NCI-H2171 treated with DMSO at 0.1 percent for 48 hours (cell line): ENCODE results near the gene ING1.
"Not testable (repeated sequence)": the region's sequence is repeated elsewhere in the genome, so short reads cannot be mapped to it uniquely, and the experiment has no call there.

Experiments used
- DNase-seq: peaks from one replicate; lab custom pipeline; 2025; lab: John Stamatoyannopoulos, UW

The ING1 gene, protein sequence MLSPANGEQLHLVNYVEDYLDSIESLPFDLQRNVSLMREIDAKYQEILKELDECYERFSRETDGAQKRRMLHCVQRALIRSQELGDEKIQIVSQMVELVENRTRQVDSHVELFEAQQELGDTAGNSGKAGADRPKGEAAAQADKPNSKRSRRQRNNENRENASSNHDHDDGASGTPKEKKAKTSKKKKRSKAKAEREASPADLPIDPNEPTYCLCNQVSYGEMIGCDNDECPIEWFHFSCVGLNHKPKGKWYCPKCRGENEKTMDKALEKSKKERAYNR

DNA sequence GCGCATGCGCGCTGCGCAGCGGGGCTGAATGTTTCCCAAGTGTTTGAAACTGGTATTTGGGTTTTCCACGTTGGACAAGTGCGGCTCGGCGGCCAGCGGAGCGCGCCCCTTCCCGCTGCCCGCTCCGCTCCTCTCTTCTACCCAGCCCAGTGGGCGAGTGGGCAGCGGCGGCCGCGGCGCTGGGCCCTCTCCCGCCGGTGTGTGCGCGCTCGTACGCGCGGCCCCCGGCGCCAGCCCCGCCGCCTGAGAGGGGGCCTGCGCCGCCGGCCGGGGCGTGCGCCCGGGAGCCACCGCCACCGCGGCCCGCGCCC lies at the start of gene ING1:
TSS of gene ING1 (plus strand) at position 59 of the 311 bp plus-strand sequence. CDS start 450 bp downstream, outside the sequence.
- no peak for DNase-seq

- DNase-seq, result no peak
Observed at GRCh38 chr13:110664041-110664440, 49.5 kb upstream of the ING1 start.

DNA sequence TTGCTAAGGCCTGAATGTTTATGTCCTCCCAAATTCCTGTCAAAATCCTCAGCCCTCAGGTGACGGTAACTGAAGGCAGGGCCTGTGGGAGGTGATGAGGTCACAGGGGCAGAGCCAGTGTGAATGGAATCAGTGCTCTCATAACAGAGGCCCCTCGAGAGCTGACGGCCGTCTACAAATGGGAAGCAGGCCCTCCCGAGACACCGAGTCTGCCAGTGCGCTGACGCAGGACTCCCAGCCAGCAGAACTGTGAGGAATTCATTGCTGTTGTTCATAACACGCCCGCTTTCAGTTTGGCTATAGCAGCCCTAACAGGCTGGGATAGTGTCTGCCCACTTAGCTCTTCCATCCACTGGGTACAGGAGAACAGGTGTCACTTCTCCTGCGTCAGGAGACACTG lies 48.8 kb upstream of the ING1 start:
- DNase-seq, result no peak

- no peak for DNase-seq
Observed at GRCh38 chr13:110665491-110666254, 47.8 kb upstream of the ING1 start.

DNA sequence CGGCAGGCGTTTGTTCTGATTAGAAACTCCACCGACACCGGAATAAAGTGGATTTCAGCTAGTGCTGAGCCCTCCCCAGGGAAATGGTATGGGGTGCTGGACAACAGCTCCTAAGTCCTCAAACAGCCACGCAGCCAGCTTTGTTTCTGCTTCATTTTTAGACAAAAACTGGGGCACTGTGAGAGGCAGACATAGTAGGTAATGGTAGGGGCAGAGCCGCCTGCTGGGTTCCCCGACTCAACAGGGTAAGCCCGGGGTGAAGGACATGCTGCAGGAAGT lies 47.3 kb upstream of the ING1 start:
- DNase-seq, result no peak

- DNase-seq, result no peak
Observed at GRCh38 chr13:110669036-110669435, 44.5 kb upstream of the ING1 start.

GRCh38 chr13:110669814-110670213 lies 43.7 kb upstream of the ING1 start:
- not testable (repeated sequence) for DNase-seq

- DNase-seq, result peak; percentile 58
Observed at GRCh38 chr13:110676595-110677587, 36.6 kb upstream of the ING1 start.

GRCh38 chr13:110677731-110678545 lies 35.6 kb upstream of the ING1 start:
- DNase-seq, result no peak

DNA sequence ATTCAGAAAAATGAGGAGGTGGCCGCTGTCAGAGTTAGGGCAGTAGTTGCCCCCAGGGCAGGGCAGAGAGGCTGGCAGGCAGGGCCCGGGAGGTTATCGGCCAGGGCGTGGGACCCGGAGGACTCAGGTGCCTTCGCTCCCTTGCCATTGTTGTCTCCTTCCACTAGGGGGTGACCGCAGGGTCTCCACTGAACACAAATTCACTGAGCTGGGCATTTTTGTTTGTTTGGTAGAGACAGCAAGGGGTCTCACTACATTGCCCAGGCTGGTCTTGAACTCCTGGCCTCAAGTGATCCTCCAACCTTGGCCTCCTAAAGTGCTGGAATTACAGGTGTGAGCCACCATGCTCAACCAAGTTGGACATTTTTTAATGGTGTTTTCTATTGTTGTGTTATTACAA lies 32.6 kb upstream of the ING1 start:
- no peak for DNase-seq

DNA sequence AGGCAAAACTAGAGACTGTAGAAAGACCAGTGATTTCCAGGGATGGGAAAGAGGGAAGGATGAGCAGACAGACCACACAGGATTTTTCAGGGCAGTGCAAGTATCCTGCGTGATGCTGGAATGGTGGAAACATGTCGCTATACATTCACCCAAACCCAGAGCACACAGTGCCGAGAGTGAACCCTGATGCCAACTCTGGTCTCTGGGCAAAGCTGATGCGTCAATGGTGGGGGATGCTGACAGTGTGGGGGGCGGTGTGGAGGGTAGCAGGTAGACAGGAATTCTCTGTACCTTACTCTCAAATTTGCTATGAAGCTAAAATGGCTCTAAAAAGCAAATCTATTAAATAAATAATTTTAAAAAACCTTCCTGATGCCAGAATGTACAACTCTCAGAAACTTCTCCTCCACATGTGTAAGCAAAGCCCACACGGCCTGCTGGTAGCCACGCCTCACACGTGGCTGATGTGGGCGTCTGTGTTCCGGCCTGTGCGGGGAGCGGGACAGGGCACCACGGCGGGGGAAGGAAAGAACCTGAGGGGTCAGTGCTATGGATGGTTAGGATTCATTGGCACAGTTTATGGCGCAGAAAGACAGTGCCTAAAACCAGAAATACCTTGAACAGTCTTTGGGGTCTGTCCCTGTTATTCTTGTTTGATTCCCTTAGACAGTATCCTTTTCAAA lies 31.5 kb upstream of the ING1 start:
- no peak for DNase-seq

DNA sequence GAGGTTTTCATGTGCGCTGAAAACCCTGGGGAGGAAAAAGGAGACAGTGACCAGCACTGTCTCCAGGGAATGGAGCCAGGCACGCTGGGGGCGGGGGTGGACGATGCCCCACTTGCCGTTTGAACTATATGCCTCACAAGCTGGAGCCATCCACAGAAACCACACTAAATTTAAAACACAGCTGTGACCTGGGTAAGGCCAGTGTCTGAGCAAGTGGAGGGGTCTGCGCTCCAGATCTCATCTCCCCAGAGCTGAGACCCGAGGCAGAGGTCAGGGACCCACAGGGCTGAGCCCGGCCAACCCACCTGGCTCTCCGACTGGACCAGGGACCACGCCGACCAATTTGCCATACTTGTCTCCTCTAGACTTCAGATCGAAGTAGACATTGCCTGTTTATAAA lies 30.8 kb upstream of the ING1 start:
- DNase-seq, result no peak

DNA sequence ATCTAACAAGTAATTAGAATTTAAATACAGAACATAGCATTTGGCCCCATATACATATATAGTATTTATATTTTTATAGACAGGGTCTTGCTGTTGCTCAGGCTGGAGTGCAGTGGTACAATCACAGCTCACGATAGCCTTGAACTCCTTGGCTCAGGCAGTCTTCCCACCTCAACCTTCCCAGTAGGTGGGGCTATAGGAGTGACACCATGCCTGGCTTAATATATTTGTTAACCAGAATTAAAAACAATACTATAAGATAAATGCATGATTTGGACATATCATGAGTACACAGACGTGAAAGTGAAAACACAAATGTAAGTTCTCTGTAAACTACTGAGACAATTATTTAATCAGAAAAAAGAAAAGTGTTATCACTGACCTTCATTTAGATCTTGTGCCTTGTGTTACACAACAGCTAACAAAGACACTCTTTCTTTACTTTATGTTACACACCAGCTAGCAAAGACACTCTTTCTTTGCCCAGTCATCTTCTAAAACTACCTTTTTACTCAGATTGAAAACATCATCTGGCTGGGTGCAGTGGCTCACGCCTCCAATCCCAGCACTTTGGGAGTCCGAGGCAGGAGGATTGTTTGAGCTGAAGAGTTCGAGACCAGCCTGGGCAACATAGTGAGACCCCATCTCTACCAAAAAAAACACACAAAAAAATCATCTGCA lies 30.2 kb upstream of the ING1 start:
- no peak for DNase-seq

DNA sequence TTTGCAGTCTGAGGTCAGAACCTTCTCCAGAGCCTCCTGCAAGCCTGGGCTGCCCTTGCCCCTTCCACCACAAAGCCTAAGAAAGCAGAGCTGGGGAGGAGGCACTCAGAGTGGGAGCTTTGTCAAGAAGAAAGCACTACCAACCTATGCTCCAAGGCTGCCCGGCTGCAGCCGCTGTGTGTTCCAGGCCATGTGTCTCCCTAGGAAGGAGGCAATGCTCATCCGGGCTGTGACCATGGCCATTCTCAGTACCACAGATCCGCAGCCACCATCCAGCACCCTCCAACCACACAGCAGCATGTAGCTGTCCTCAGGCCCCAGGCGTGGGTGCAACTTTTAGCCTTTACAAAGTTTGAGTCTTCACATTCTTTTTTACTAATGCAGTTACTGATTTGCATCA lies 29.6 kb upstream of the ING1 start:
- no peak for DNase-seq

DNA sequence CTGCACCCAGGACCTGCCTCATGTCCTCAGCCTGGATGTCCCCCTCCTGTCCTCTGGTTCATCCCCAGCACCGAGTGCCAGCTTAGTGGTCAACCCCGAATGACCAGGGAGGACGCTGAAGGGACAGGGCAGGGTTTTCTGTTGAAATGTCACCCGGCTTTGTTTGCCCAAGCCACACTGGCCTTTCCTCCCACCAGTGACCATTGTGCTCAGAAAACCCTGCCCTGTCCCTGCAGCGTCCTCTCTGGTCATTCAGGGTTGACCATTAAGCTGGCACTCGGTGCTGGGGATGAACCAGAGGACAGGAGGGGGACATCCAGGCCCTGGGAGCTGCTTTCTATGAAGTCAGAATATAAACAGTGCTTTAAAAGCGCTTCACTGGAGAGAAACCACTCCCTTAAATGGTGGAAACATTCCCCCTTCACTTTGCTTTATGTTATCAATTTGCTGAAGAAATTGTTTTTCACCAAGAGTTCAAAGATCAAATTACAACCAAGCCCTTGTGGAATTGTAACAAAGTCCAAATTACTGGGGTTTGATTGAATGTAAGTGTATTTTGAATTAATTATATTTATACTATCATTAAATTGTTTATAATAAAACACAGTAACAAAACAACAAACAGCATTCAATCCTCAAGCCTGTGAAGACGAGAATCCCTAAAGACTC lies 29.0 kb upstream of the ING1 start:
- DNase-seq, result no peak

DNA sequence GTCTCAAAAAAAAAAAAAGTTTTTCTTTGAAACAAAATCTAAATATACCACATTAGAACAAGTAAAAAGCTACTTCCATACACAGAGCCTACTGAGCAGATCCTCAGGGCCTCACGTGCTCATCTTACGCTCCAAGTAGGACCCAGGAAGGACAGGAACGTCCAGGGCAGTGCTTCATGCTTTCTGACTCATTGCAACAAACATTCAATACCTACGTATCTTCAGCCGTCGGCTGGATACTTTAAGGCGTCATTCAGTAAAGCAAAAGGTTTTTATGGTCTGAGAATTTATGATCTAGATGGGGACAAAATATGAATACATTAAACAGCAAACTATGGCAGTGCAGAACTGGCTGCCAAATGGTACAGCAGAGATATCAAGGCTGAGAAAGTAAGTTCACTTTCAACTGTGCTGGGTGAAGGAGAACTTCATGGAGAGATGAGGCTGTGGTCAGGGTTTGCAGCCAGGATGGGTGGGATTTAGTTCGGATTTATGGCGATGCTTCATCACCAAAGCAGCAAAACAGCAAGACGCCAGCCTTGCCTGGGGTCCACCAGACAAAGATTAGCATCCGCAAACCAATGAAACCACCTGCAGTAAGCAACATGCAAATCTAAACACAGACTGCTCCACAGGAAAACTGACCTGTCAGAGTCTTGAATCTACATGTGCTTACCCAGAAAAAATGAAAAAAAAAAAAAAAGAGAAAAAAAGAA lies 28.0 kb upstream of the ING1 start:
- DNase-seq, result no peak

- no peak for DNase-seq
Observed at GRCh38 chr13:110687736-110688135, 25.8 kb upstream of the ING1 start.

DNA sequence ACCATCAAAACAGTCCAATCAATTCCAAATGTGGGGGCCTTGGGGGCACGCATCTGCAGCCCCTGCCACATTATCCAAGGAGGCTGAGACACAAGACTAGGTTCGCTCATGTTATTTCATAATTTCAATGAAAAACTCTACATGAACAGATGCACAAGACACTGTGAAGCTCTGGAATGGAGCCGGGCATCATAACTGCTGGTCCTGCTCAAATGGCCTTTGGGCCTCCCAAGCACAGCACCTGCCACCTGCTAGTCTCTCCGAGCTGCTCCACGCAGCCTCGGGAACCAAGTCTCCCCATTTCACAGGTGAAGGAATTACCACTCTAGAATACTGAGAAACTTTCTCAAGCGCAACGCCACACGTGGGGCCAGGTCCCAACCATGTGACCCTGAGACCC lies 24.5 kb upstream of the ING1 start:
- no peak for DNase-seq

DNA sequence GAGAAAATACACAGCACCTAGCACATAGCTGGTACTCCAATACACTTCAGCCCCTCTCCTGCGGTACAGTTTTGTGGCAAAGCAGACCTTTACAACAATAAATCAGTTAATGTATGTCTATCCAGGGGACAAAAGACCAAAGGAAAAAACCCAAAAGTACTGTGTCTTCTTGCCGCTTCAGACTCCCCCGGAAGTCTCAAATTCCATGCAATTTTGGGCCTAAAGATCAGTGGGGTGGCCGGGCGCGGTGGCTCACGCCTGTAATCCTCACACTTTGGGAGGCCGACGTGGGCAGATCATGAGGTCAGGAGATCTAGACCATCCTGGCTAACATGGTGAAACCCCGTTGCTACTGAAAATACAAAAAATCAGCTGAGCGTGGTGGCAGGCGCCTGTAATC lies 23.8 kb upstream of the ING1 start:
- no peak for DNase-seq

DNA sequence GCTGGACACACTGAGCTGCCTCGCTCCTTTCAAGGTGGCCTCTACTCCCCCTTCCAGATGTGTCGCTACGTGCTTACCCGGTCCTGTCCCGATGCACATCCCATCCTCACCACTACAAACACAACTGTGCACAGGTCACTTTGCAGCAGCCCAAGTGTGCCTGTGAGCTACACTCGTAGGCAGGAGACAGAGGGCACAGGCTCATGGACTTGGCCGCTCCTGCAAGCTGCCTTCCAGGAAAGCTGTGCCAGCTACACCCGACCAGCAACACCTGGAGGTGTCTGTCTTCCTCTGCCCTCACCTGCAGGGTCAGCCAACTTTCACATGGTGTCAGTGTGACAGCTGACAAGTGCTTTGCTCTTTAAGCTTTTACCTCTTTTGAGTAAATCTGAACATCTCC lies 23.0 kb upstream of the ING1 start:
- no peak for DNase-seq
